ENCODE measurements around the gene OSBPL8.
"Not testable (repeated sequence)": the region's sequence is repeated elsewhere in the genome, so short reads cannot be mapped to it uniquely, and the experiment has no call there.

GRCh38 chr12:76376876-76377275, 182.7 kb downstream of the OSBPL8 start:
- TF ChIP-seq ZIC2 (tag by site-specific recombination; IDR thresholded peaks at IDR 0.05); CTCF (tag by site-specific recombination; IDR thresholded peaks at IDR 0.05); ZNF548 (tag by site-specific recombination; IDR thresholded peaks at IDR 0.05); ZNF830 (tag by site-specific recombination; IDR thresholded peaks at IDR 0.05; ENCODE audit: low read depth); TSHZ1 (tag by site-specific recombination; IDR thresholded peaks at IDR 0.05; ENCODE audit: borderline replicate concordance); ZBTB20 (tag by site-specific recombination; IDR thresholded peaks at IDR 0.05); REPIN1 (tag by site-specific recombination; IDR thresholded peaks at IDR 0.05; ENCODE audit: low read depth); ZNF292 (tag by site-specific recombination; IDR thresholded peaks at IDR 0.05; ENCODE audit: borderline replicate concordance, low read depth); ZNF777 (tag by site-specific recombination; IDR thresholded peaks at IDR 0.05; ENCODE audit: borderline replicate concordance): not testable (repeated sequence)

Data from HEK293 (cell line).